Right ventricle myocardium superior (tissue), 1 donor: Measurements from ENCODE around the gene IL1RL2. TPM values are rescaled to one million over a fixed set of nuclear protein-coding genes. Genes with fewer than 3 reads are reported as not detected.

Experiments used
- ATAC-seq: fragments of 200-7000 bp; cut with Tn5 transposase; one replicate; pipeline ENCODE4 v1.9.1; 2020; ENCODE audit warnings: mild to moderate bottlenecking; ENCODE audit not compliant: poor library complexity
- DNase-seq: peaks from one replicate; pipeline ENCODE4 v3.0.0-alpha.2; 2020
- intact Hi-C: fragments of 100-400 bp; cut with DNase I; formaldehyde crosslinking; loops from one replicate; pipeline ENCODE4 v1.11.2; 2022
- total RNA-seq: library from RNA; stranded (reverse); fragmentation: NEBNext Ultra II Directional; extraction: Animal tissue kit (Norgen Biotek cat#: 25700); gene quantifications from one replicate; pipeline ENCODE4 v1.2.1, GENCODE V29; 2021
- donor health status: DM: no; HTN: yes; CAD: no; lungs with severe emphysema.

IL1RL2 gene
- total RNA-seq, 1 donor from 2014 or later, result not detected

- no peak for DNase-seq
- no peak for ATAC-seq
- intact Hi-C loops, result no loop called here
These were observed 42.4 kb downstream of the IL1RL2 start for GRCh38 chr2:102229141-102229769.

GRCh38 chr2:102230410-102230909, 43.6 kb downstream of the IL1RL2 start:
- intact Hi-C loops, result loop anchor here (10.0 kb wide), 1 partner anchor 46 kb away; the partner anchor contains the start of gene IL1RL2
- DNase-seq (no peak), ATAC-seq (no peak)

GRCh38 chr2:102233132-102233884, 46.5 kb downstream of the IL1RL2 start:
- DNase-seq, result no peak
- intact Hi-C loops, result loop anchor here (10.0 kb wide), 1 partner anchor 49 kb away; the partner anchor contains the start of gene IL1RL2
- no peak for ATAC-seq

GRCh38 chr2:102235042-102235473, 48.2 kb downstream of the IL1RL2 start:
- ATAC-seq, result no peak
- intact Hi-C loops, result loop anchor here (10.0 kb wide), 1 partner anchor 50 kb away; the partner anchor contains the start of gene IL1RL2
- DNase-seq, result no peak

GRCh38 chr2:102235491-102235890, 48.7 kb downstream of the IL1RL2 start:
- DNase-seq (no peak), ATAC-seq (no peak)
- intact Hi-C loops, result loop anchor here (10.0 kb wide), 1 partner anchor 51 kb away; the partner anchor contains the start of gene IL1RL2

- ATAC-seq (no peak), DNase-seq (no peak)
- intact Hi-C loops, result loop anchor here (10.0 kb wide), 1 partner anchor 51 kb away; the partner anchor contains the start of gene IL1RL2
These were observed 49.3 kb downstream of the IL1RL2 start for GRCh38 chr2:102236132-102236531.

- intact Hi-C loops, result loop anchor here (10.0 kb wide), 1 partner anchor 52 kb away; the partner anchor contains the start of gene IL1RL2
- DNase-seq (no peak), ATAC-seq (no peak)
These were observed 50.4 kb downstream of the IL1RL2 start for GRCh38 chr2:102237176-102237575.

GRCh38 chr2:102238039-102238756, 51.4 kb downstream of the IL1RL2 start:
- no peak for ATAC-seq
- no peak for DNase-seq
- intact Hi-C loops, result loop anchor here (10.0 kb wide), 1 partner anchor 53 kb away; the partner anchor contains the start of gene IL1RL2

GRCh38 chr2:102238778-102239177, 52.0 kb downstream of the IL1RL2 start:
- no peak for DNase-seq
- intact Hi-C loops, result loop anchor here (10.0 kb wide), 1 partner anchor 54 kb away; the partner anchor contains the start of gene IL1RL2
- ATAC-seq, result no peak

GRCh38 chr2:102239344-102239743, 52.5 kb downstream of the IL1RL2 start:
- DNase-seq, result no peak

GRCh38 chr2:102240640-102241370, 54.0 kb downstream of the IL1RL2 start:
- DNase-seq (peak; percentile 95), ATAC-seq (peak; percentile 95)
- intact Hi-C loops, result no loop called here

More at GRCh38 chr2:102239344-102239743, 52.5 kb downstream of the IL1RL2 start:
- ATAC-seq, result no peak
- intact Hi-C loops, result loop anchor here (10.0 kb wide), 1 partner anchor 55 kb away; the partner anchor contains the start of gene IL1RL2

- intact Hi-C loops, result loop anchor here (2.0 kb wide), 1 partner anchor 221 kb away; no protein-coding TSS in a partner anchor
- ATAC-seq (no peak), DNase-seq (no peak)
These were observed 54.9 kb downstream of the IL1RL2 start for GRCh38 chr2:102241616-102242305.

- intact Hi-C loops, result no loop called here
- ATAC-seq (peak; percentile 57), DNase-seq (peak; percentile 48)
These were observed 58.7 kb downstream of the IL1RL2 start for GRCh38 chr2:102245266-102246151.

GRCh38 chr2:102250278-102250821, 63.5 kb downstream of the IL1RL2 start:
- DNase-seq (no peak), ATAC-seq (no peak)
- intact Hi-C loops, result loop anchor here (5.0 kb wide), 1 partner anchor 107 kb away; the partner anchor contains the start of gene IL18R1

GRCh38 chr2:102251042-102251848, 64.4 kb downstream of the IL1RL2 start:
- intact Hi-C loops, result loop anchor here (5.0 kb wide), 1 partner anchor 106 kb away; the partner anchor contains the start of gene IL18R1
- ATAC-seq (peak; percentile 87), DNase-seq (peak; percentile 76)
